Brain microvascular endothelial cell (primary cell): Measurements from ENCODE around the gene PON3.

Experiments
- DNase-seq: peaks from one replicate; pipeline ENCODE4 v3.0.0-alpha.2; 2020
- H3K27ac ChIP-seq: fragments of 250-450 bp; sonication (Bioruptor Pico); 2 replicates; pipeline ENCODE4 v1.5.1; 2020; ENCODE audit warnings: mild to moderate bottlenecking, moderate library complexity
- H3K27me3 ChIP-seq: fragments of 250-450 bp; sonication (Bioruptor Pico); replicated peaks from 2 replicates; pipeline ENCODE4 v1.5.1; 2020; ENCODE audit warnings: mild to moderate bottlenecking
- H3K36me3 ChIP-seq: fragments of 250-450 bp; sonication (Bioruptor Pico); replicated peaks from 2 replicates; pipeline ENCODE4 v1.5.1; 2020; ENCODE audit warnings: mild to moderate bottlenecking
- H3K4me3 ChIP-seq: 2 replicates; pipeline ENCODE4 v1.5.1; 2011; ENCODE audit warnings: low read depth, mild to moderate bottlenecking, control low read depth, low read length, moderate library complexity
- in situ Hi-C: cut with HindIII; loops from 2 replicates; pipeline ENCODE4 v1.10.0; 2017; ENCODE audit warnings: low sequenced_read_pairs, low pct_ligation_motif_present
- TF ChIP-seq, protein P1 (sequence below): IDR thresholded peaks from 2 replicates; pipeline ENCODE4 v1.5.1; 2011; ENCODE audit warnings: low read depth, mild to moderate bottlenecking, moderate library complexity, low read length, control low read depth, inconsistent platforms; ENCODE audit errors: missing control alignments

PON3 gene

DNA sequence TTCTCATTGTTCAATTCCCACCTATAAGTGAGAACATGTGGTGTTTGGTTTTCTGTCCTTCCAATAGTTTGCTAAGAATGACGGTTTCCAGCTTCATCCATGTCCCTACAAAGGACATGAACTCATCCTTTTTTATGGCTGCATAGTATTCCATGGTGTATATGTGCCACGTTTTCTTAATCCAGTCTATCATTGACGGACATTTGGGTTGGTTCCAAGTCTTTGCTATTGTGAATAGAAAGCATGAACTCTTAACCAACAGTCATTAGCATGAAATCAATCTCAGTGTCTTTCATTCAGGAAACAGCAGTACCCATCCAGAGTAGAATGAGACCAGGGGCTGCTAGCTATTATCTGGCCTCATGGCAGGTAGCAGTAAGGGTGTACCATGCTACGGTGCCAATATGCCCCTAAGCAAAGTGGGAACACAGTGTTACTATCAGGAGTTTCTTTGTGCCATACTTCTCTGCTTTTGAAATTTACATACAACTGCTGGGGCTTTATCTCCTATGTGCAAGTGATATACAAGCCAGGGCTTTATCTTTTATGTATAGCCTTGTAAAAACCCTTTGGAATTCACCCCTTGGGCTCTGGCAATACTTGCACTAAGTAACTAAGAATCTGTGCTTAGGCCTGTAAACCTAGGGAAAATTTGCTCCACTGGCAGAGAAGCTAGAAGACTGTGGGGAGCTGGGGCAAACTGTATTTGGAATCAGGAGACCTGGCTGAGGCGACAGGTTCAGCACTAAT, 33.2 kb upstream of the PON3 start:
- DNase-seq: no peak
- in situ Hi-C loops: no loop called here

DNA sequence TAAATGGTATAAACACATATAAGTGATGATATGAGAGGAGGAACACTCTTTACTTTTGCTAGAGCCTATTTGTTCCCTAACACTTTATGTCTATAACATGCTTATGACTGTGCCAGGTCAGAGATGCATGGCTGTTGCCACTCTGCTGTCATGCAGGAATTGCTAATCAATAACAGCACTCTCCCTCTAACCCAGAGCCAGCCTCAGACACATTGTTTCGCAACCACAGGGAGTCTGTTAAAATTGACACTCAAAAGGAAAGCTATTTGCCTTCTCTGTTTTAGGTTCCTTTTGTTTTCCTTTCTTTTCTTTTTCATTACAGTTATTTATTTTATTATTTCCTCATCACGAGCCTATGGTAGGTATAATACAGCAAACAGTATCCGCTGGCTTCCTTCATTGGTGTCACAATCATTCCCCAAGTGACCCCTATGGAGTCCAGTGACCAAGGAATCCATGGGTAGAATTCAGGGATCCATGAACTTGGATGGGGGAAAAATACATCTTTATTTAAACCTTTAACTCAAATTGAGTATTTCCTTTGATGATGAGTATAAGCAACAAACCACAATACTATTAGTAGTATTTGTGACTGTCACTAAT, 31.8 kb upstream of the PON3 start:
- Histone ChIP-seq H3K27ac (no peak overlapping the region), H3K27me3 (no peaks in the 10 kb centered on the region), H3K36me3 (peaks cover 9% of the 10 kb centered on the region), H3K4me3 (no peak overlapping the region)
- no peak for DNase-seq
- in situ Hi-C loops: no loop called here
- TF ChIP-seq, protein P1, sequence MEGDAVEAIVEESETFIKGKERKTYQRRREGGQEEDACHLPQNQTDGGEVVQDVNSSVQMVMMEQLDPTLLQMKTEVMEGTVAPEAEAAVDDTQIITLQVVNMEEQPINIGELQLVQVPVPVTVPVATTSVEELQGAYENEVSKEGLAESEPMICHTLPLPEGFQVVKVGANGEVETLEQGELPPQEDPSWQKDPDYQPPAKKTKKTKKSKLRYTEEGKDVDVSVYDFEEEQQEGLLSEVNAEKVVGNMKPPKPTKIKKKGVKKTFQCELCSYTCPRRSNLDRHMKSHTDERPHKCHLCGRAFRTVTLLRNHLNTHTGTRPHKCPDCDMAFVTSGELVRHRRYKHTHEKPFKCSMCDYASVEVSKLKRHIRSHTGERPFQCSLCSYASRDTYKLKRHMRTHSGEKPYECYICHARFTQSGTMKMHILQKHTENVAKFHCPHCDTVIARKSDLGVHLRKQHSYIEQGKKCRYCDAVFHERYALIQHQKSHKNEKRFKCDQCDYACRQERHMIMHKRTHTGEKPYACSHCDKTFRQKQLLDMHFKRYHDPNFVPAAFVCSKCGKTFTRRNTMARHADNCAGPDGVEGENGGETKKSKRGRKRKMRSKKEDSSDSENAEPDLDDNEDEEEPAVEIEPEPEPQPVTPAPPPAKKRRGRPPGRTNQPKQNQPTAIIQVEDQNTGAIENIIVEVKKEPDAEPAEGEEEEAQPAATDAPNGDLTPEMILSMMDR: no peak

More for the DNA sequence above, 33.2 kb upstream of the PON3 start:
- TF ChIP-seq, protein P1: no peak
- Histone ChIP-seq H3K4me3 (no peak overlapping the region), H3K27ac (no peak overlapping the region), H3K36me3 (no peaks in the 10 kb centered on the region), H3K27me3 (no peaks in the 10 kb centered on the region)

DNA sequence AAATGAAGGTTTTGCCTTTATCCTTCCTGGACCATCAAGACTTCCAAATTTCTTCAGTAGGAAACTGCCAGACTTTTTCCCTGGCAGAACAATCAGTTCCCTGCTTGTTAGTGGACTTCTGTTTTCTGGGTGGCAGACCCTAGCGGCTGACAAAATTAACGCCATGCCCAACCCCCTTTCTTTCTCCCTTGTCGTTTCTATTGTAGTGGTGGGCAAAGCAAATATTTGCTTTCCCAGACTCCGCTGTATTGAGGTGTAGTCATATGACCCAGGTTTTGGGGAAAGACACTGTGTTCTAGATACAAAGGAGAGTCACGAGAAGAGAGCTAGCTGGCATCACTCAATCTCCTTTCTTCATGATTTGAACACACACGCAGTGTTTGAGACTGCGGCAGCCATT, 31.0 kb upstream of the PON3 start:
- TF ChIP-seq, protein P1: no peak
- H3K36me3 ChIP-seq: peaks cover 9% of the 10 kb centered on the region
- in situ Hi-C loops: no loop called here
- no peak for DNase-seq
- no peaks in the 10 kb centered on the region for H3K27me3 ChIP-seq
- H3K27ac ChIP-seq: no peak overlapping the region
- no peak overlapping the region for H3K4me3 ChIP-seq

DNA sequence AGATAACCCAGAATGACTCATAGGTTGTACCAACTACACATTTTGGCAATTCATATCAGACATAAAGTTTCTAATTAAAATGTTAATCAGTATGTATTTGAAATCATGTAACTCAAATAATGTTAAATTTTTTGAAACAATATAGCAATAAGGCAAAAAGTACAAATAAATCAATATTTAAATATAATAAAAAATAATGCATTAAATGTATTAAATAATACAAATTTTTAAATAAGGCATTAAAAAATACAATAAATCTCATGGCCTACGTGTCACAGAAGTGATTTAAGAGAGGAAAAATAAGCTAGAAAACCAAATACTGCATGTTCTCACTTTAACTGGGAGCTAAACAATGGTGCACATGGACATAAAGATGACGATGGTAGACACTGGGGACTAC, 29.5 kb upstream of the PON3 start:
- Histone ChIP-seq H3K27me3 (no peaks in the 10 kb centered on the region), H3K4me3 (no peak overlapping the region), H3K27ac (no peak overlapping the region), H3K36me3 (peaks cover 9% of the 10 kb centered on the region)
- in situ Hi-C loops: no loop called here
- TF ChIP-seq, protein P1: no peak
- DNase-seq: no peak

DNA sequence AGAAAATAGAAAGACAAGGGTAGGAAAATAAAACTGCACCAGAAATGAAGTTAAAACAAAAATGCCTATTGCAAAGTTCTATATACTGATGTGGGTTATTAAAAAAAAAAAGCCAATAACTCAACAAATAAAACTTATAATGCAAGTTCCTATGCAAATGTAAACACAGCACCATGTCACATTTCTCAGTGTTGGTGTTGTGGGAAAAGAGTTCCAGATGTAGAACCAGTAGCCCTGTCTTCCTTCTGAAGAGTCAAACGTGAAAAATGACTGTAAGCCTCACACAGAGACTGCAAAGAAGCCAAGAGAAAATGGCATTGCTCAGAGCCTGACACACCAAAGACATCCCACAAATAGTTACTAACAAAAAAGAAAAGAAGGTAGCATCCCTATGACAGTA, 28.5 kb upstream of the PON3 start:
- H3K4me3 ChIP-seq: no peak overlapping the region
- H3K27ac ChIP-seq: no peak overlapping the region
- H3K36me3 ChIP-seq: peaks cover 9% of the 10 kb centered on the region
- in situ Hi-C loops: no loop called here
- no peak for DNase-seq
- TF ChIP-seq, protein P1: no peak
- no peaks in the 10 kb centered on the region for H3K27me3 ChIP-seq
